H1 (cell line): Measurements from ENCODE around the gene TTLL7. TPM values are rescaled to one million over a fixed set of nuclear protein-coding genes. Genes with fewer than 3 reads are reported as not detected.

Source experiments
- CTCF ChIA-PET: fragments of 300-600 bp; sonication (Branson Sonifier 250); formaldehyde crosslinking; loops from one replicate; lab custom pipeline; 2021; ENCODE audit not compliant: partially characterized antibody; lab: Charles Lee
- POLR2A ChIA-PET: fragments of 300-600 bp; sonication (Branson Sonifier 250); formaldehyde crosslinking; loops from one replicate; lab custom pipeline; 2021; ENCODE audit warnings: inconsistent platforms; ENCODE audit not compliant: partially characterized antibody; lab: Charles Lee
- DNase-seq, 2 experiments: peaks; one replicate each; pipeline versions ENCODE4 v3.0.0 to v3.0.0-alpha.2; 2010 to 2022; ENCODE audit warnings: low spot score in 2 of 2, low read depth in 1 of 2, mixed read lengths in 1 of 2
- FAIRE-seq: peaks from 2 replicates; lab custom pipeline; 2011; peaks lifted over from hg19 to GRCh38; lab: Jason Lieb, UNC
- H2AFZ ChIP-seq: 2 replicates; pipeline ENCODE4 v1.8.1; 2012; ENCODE audit warnings: low read length, inconsistent platforms
- H2AK5ac ChIP-seq: 2 replicates; pipeline ENCODE4 v1.6.1; 2013; ENCODE audit warnings: low read depth, low read length
- H2BK120ac ChIP-seq: replicated peaks from 2 replicates; pipeline ENCODE3; 2013; ENCODE audit warnings: low read depth, low read length, inconsistent platforms
- H2BK12ac ChIP-seq: 2 replicates; pipeline ENCODE4 v1.6.1; 2013; ENCODE audit warnings: low read depth, low read length
- H2BK15ac ChIP-seq: 2 replicates; pipeline ENCODE4 v1.6.1; 2013; ENCODE audit warnings: low read length
- H2BK20ac ChIP-seq: 2 replicates; pipeline ENCODE4 v1.6.1; 2013; ENCODE audit warnings: low read length
- H2BK5ac ChIP-seq: 2 replicates; pipeline ENCODE4 v1.6.1; 2013; ENCODE audit warnings: low read depth, low read length
- H3K14ac ChIP-seq: 2 replicates; pipeline ENCODE4 v1.6.1; 2013; ENCODE audit warnings: inconsistent platforms; ENCODE audit not compliant: insufficient read length
- H3K18ac ChIP-seq: 2 replicates; pipeline ENCODE4 v1.6.1; 2013; ENCODE audit warnings: low read length; ENCODE audit errors: extremely low read depth
- H3K23ac ChIP-seq: 2 replicates; pipeline ENCODE4 v1.6.1; 2013; ENCODE audit warnings: inconsistent platforms; ENCODE audit not compliant: insufficient read length
- H3K23me2 ChIP-seq: 2 replicates; pipeline ENCODE4 v1.6.1; 2013; ENCODE audit warnings: low read depth, low read length
- H3K27ac ChIP-seq: 2 replicates; pipeline ENCODE4 v1.6.1; 2011; ENCODE audit warnings: low read depth, low read length, inconsistent platforms
- H3K27me3 ChIP-seq, 4 experiments: replicated peaks in 1 of 4; 1 replicate in 1 of 4; 2 replicates in 3 of 4; pipeline versions ENCODE4 v1.6.1 to v1.8.1; 2011 to 2013; ENCODE audit warnings: low read length in 3 of 4, mild to moderate bottlenecking in 3 of 4, inconsistent platforms in 2 of 4, mixed read lengths in 2 of 4, moderate library complexity in 1 of 4; ENCODE audit not compliant: control insufficient read depth in 3 of 4, insufficient read depth in 3 of 4; ENCODE audit errors: extremely low read depth in 1 of 4
- H3K36me3 ChIP-seq, 4 experiments: 2 replicates each; pipeline versions ENCODE4 v1.6.1 to v1.8.1; 2011 to 2013; ENCODE audit warnings: mild to moderate bottlenecking in 4 of 4, low read length in 3 of 4, moderate library complexity in 2 of 4, control low read depth in 1 of 4, inconsistent platforms in 1 of 4; ENCODE audit not compliant: insufficient read depth in 4 of 4, control insufficient read depth in 2 of 4
- H3K4ac ChIP-seq: replicated peaks from 2 replicates; pipeline ENCODE3; 2013; ENCODE audit warnings: low read length, low read depth, mixed read lengths, inconsistent platforms; ENCODE audit not compliant: insufficient read length
- H3K4me1 ChIP-seq, 4 experiments: replicated peaks in 1 of 4; 1 replicate in 1 of 4; 2 replicates in 3 of 4; pipeline versions ENCODE4 v1.6.1 to v1.8.1; 2011 to 2013; ENCODE audit warnings: low read length in 3 of 4, inconsistent platforms in 2 of 4, mixed read lengths in 1 of 4; ENCODE audit not compliant: insufficient read depth in 4 of 4, control insufficient read depth in 3 of 4
- H3K4me2 ChIP-seq, 2 experiments: 2 replicates each; pipeline versions ENCODE4 v1.6.1 to v1.8.1; 2011 to 2013; ENCODE audit warnings: low read depth in 2 of 2, low read length in 2 of 2, control low read depth in 1 of 2, inconsistent platforms in 1 of 2, mild to moderate bottlenecking in 1 of 2; ENCODE audit not compliant: insufficient read depth in 1 of 2
- H3K4me3 ChIP-seq, 4 experiments: fragments of 200-600, 300-600 bp in 1 of 4; sonication (generic), shearing (Covaris generic), sonication (Bioruptor Twin) in 1 of 4; 2 replicates each; pipeline versions ENCODE4 v1.5.1 to v1.8.1; 2011 to 2016; ENCODE audit warnings: low read length in 4 of 4, low read depth in 3 of 4, control low read depth in 2 of 4, inconsistent platforms in 2 of 4, mild to moderate bottlenecking in 2 of 4, mixed read lengths in 1 of 4, moderate library complexity in 1 of 4; ENCODE audit not compliant: insufficient read depth in 2 of 4; ENCODE audit errors: extremely low read depth in 1 of 4
- H3K56ac ChIP-seq: replicated peaks from 2 replicates; pipeline ENCODE3; 2013; ENCODE audit warnings: low read depth, mild to moderate bottlenecking, mixed read lengths, low read length, inconsistent platforms; ENCODE audit not compliant: insufficient read length
- H3K79me1 ChIP-seq: 2 replicates; pipeline ENCODE4 v1.6.1; 2013; ENCODE audit warnings: low read depth, low read length, control low read depth
- H3K79me2 ChIP-seq, 2 experiments: 2 replicates each; pipeline versions ENCODE4 v1.6.1 to v1.8.1; 2012 to 2013; ENCODE audit warnings: low read length in 2 of 2, mild to moderate bottlenecking in 2 of 2, inconsistent platforms in 1 of 2; ENCODE audit not compliant: insufficient read depth in 2 of 2, control insufficient read depth in 1 of 2
- H3K9ac ChIP-seq, 4 experiments: replicated peaks in 1 of 4; 1 replicate in 1 of 4; 2 replicates in 3 of 4; pipeline versions ENCODE4 v1.6.1 to v1.8.1; 2011 to 2013; ENCODE audit warnings: low read depth in 3 of 4, low read length in 3 of 4, control low read depth in 2 of 4, mild to moderate bottlenecking in 2 of 4, moderate library complexity in 2 of 4, inconsistent platforms in 1 of 4; ENCODE audit errors: extremely low read depth in 1 of 4
- H3K9me3 ChIP-seq, 2 experiments: 2 replicates each; pipeline versions ENCODE4 v1.6.1 to v1.8.1; 2012 to 2013; ENCODE audit warnings: mild to moderate bottlenecking in 2 of 2, moderate library complexity in 2 of 2, control low read depth in 1 of 2, inconsistent platforms in 1 of 2, low read depth in 1 of 2, low read length in 1 of 2, mixed read lengths in 1 of 2; ENCODE audit not compliant: insufficient read depth in 2 of 2
- H4K20me1 ChIP-seq, 2 experiments: replicated peaks in 1 of 2; 2 replicates each; pipeline versions ENCODE3 to v1.8.1; 2011 to 2013; ENCODE audit warnings: inconsistent platforms in 2 of 2, low read length in 2 of 2, mild to moderate bottlenecking in 1 of 2; ENCODE audit not compliant: insufficient read depth in 2 of 2, control insufficient read depth in 1 of 2
- H4K5ac ChIP-seq: 2 replicates; pipeline ENCODE4 v1.6.1; 2013; ENCODE audit warnings: low read length, low read depth, mixed read lengths, inconsistent platforms; ENCODE audit not compliant: insufficient read length
- H4K8ac ChIP-seq: 2 replicates; pipeline ENCODE4 v1.8.0; 2013; ENCODE audit warnings: mild to moderate bottlenecking, moderate library complexity, low read length, inconsistent platforms; ENCODE audit not compliant: insufficient read depth; ENCODE audit errors: extremely low read depth
- H4K91ac ChIP-seq: replicated peaks from 2 replicates; pipeline ENCODE3; 2013; ENCODE audit warnings: low read length, mixed read lengths, inconsistent platforms; ENCODE audit not compliant: insufficient read length
- ATF2 ChIP-seq: IDR thresholded peaks from 2 replicates; pipeline ENCODE4 v1.6.1; 2012; ENCODE audit warnings: low read length, inconsistent platforms
- BRCA1 ChIP-seq: IDR thresholded peaks from 2 replicates; pipeline ENCODE4 v1.6.1; 2012; ENCODE audit warnings: low read depth, low read length, improper control_type of control experiment
- CTBP2 ChIP-seq: IDR thresholded peaks from 2 replicates; pipeline ENCODE4 v1.7.0; 2011; ENCODE audit warnings: borderline replicate concordance, mild to moderate bottlenecking, moderate library complexity, mixed read lengths, low read length; ENCODE audit not compliant: insufficient read depth, insufficient read length
- E2F6 ChIP-seq: IDR thresholded peaks from 2 replicates; pipeline ENCODE4 v1.6.1; 2012; ENCODE audit warnings: inconsistent platforms
- GABPA ChIP-seq: IDR thresholded peaks from 2 replicates; pipeline ENCODE4 v1.6.1; 2011; ENCODE audit warnings: mild to moderate bottlenecking, low read length, moderate library complexity, borderline replicate concordance; ENCODE audit not compliant: insufficient read depth
- KDM4A ChIP-seq: IDR thresholded peaks from one replicate; pipeline ENCODE4 v1.7.1; 2012; ENCODE audit warnings: low read depth, mild to moderate bottlenecking, moderate library complexity, low read length, inconsistent platforms; ENCODE audit not compliant: severe bottlenecking
- SIRT6 ChIP-seq: IDR thresholded peaks from one replicate; pipeline ENCODE4 v1.7.1; 2012; ENCODE audit warnings: low read length, inconsistent platforms
- SP4 ChIP-seq: IDR thresholded peaks from 2 replicates; pipeline ENCODE4 v1.6.1; 2012; ENCODE audit warnings: low read length, inconsistent platforms
- WGBS, 2 experiments: shearing (Covaris generic) in 1 of 2; methylation state at CpG; one replicate each; pipeline versions ENCODE4 v1.1.6 to v1.1.7; 2013 to 2015; ENCODE audit warnings: low lambda C conversion rate in 2 of 2, mixed read lengths in 2 of 2, inconsistent platforms in 1 of 2, low coverage in 1 of 2, missing lambda C conversion rate in 1 of 2; ENCODE audit not compliant: insufficient replicate concordance in 2 of 2, insufficient coverage in 1 of 2, insufficient read length in 1 of 2; ENCODE audit errors: extremely low coverage in 1 of 2, missing lambda C conversion rate in 1 of 2; 5-methylcytosine and 5-hydroxymethylcytosine counted together
- polyA plus RNA-seq, 7 experiments: library from polyadenylated mRNA; depleted of rRNA in 3 of 7; stranded (reverse) in 5 of 7; unstranded in 2 of 7; fragments of >200 nt in 5 of 7; fragments of 200-250 nt in 2 of 7; gene quantifications; 1 replicate in 5 of 7; 2 replicates in 1 of 7; 4 replicates in 1 of 7; pipeline versions ENCODE4 v1.2.1 to v1.2.3, GENCODE V29; 2011 to 2013; ENCODE audit warnings: missing spikeins in 2 of 7, mixed read lengths in 2 of 7
- total RNA-seq: library from RNA; stranded (reverse); fragmentation: NEBNext Ultra II Directional; extraction: Animal tissue kit (Norgen Biotek cat#: 25700); gene quantifications from 2 replicates; pipeline ENCODE4 v1.2.1, GENCODE V29; 2021

Gene TTLL7
- total and polyA plus RNA-seq, 2 of the 8 experiments (the other 6 are each of a cell fraction or from before 2014, with no cell fraction given): 1.9 to 7.9 TPM

DNA sequence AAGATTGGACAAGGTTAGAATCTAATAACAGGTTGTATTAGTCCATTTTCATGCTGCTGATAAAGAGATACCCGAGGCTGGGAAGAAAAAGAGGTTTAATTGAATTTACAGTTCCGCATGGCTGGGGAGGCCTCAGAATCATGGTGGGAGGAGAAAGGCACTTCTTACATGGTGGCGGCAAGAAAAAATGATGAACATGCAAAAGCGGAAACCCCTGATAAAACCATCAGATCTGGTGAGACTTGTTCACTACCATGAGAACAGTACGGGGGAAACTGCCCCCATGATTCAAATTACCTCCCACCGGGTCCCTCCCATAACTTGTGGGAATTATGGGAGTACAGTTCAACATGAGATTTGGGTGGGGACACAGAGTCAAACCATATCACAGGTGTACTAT is 22.9 kb upstream of the TTLL7 start:
- Histone ChIP-seq H3K18ac (no peak overlapping the region), H3K4me1 (no peaks in the 10 kb centered on the region), H3K9ac (no peak overlapping the region), H3K4me3 (no peak overlapping the region), H3K4me2 (no peak overlapping the region), H2AFZ (no peak overlapping the region), H4K91ac (no peak overlapping the region), H4K5ac (no peak overlapping the region), H2BK5ac (no peak overlapping the region), H3K56ac (no peak overlapping the region), H2AK5ac (no peak overlapping the region), H2BK12ac (no peak overlapping the region), H4K8ac (no peak overlapping the region), H3K23ac (no peak overlapping the region), H2BK15ac (no peak overlapping the region), H3K4ac (no peak overlapping the region), H3K27ac (no peak overlapping the region), H2BK20ac (no peak overlapping the region), H3K79me2 (no peaks in the 10 kb centered on the region), H3K36me3 (no peaks in the 10 kb centered on the region), H3K27me3 (peaks cover 12 to 22% (median 16%) of the 10 kb centered on the region in 4 experiments), H3K79me1 (no peaks in the 10 kb centered on the region), H3K9me3 (no peaks in the 10 kb centered on the region), H3K14ac (no peak overlapping the region), H2BK120ac (no peak overlapping the region), H3K23me2 (no peaks in the 10 kb centered on the region), H4K20me1 (no peaks in the 10 kb centered on the region)
- ChIA-PET CTCF (no interaction called here), POLR2A (no interaction called here)
- DNase-seq: no peak
- whole genome bisulfite sequencing, 2 experiments: 87% methylated on average over 6 of the region's 6 CpGs; no CpG with 5 or more reads in 1 of the 2 experiments
- TF ChIP-seq SIRT6 (no peak), KDM4A (no peak), CTBP2 (no peak), E2F6 (no peak), SP4 (no peak), GABPA (no peak), BRCA1 (no peak), ATF2 (no peak)
- no peak for FAIRE-seq
